RWPE1 (cell line): ENCODE results near the gene IPO11.

ENCODE experiments used
- CTCF ChIA-PET: fragments of 350-600 bp; sonication (Branson Sonifier 250); formaldehyde crosslinking; extraction: SDS; loops from one replicate; lab custom pipeline; 2021; lab: Yijun Ruan, JAX
- POLR2A ChIA-PET: fragments of 400-600 bp; formaldehyde crosslinking; extraction: SDS; loops from one replicate; lab custom pipeline; 2020; ENCODE audit warnings: antibody characterized with exemption; ENCODE audit not compliant: low non-redundant PET; lab: Yijun Ruan, JAX
- DNase-seq: peaks from one replicate; pipeline ENCODE4 v3.0.0; 2012; ENCODE audit warnings: low spot score
- H3K27ac ChIP-seq: fragments of 450-650 bp; 2 replicates; pipeline ENCODE4 v1.5.1; 2017
- CTCF ChIP-seq: fragments of 450-650 bp; conservative IDR thresholded peaks from 2 replicates; pipeline ENCODE4 v1.5.1; 2017; ENCODE audit warnings: low read depth, mild to moderate bottlenecking

Gene IPO11

GRCh38 chr5:62577488-62577887 is 164.9 kb downstream of the IPO11 start:
- no peak overlapping the region for H3K27ac ChIP-seq
- no peak for DNase-seq
- CTCF ChIA-PET, result no interaction called here
- POLR2A ChIA-PET, result no interaction called here
- TF ChIP-seq CTCF, result no peak

- no peak for DNase-seq
- POLR2A ChIA-PET, result no interaction called here
- TF ChIP-seq CTCF, result no peak
- CTCF ChIA-PET, result no interaction called here
- no peak within 1 kb of the TSS for H3K27ac ChIP-seq
Measured at GRCh38 chr5:62578540-62578939, 166.0 kb downstream of the IPO11 start, which contains the start of gene LRRC70. TSS of gene LRRC70 (plus strand) at chr5:62578819. CDS start at chr5:62579439, 620 bp downstream.

- H3K27ac ChIP-seq, result no peak overlapping the region
- no peak for DNase-seq
- ChIA-PET CTCF (no interaction called here), POLR2A (no interaction called here)
- TF ChIP-seq CTCF, result no peak
Measured at GRCh38 chr5:62579761-62580160, 167.2 kb downstream of the IPO11 start.

GRCh38 chr5:62581836-62582597 is 169.5 kb downstream of the IPO11 start:
- ChIA-PET POLR2A (no interaction called here), CTCF (interaction anchor here (1.1 kb wide), 1 partner anchor 14 kb away, joined by 3 read pairs; no protein-coding TSS in a partner anchor)
- DNase-seq, result no peak
- TF ChIP-seq CTCF, result no peak
- H3K27ac ChIP-seq, result no peak overlapping the region

- TF ChIP-seq CTCF, result no peak
- ChIA-PET CTCF (interaction anchor here (1.6 kb wide), 1 partner anchor 124 kb away, joined by 5 read pairs; no protein-coding TSS in a partner anchor), POLR2A (interaction anchor here (0.6 to 0.7 kb wide), 2 partner anchors 34 to 603 kb away, joined by 10 to 11 read pairs; no protein-coding TSS in a partner anchor)
- DNase-seq, result no peak
- no peak overlapping the region for H3K27ac ChIP-seq
Measured at GRCh38 chr5:62584391-62584790, 171.8 kb downstream of the IPO11 start.

GRCh38 chr5:62585306-62585705 is 172.7 kb downstream of the IPO11 start:
- no peak for DNase-seq
- ChIA-PET CTCF (interaction anchor here (1.6 kb wide), 1 partner anchor 125 kb away, joined by 5 read pairs; no protein-coding TSS in a partner anchor), POLR2A (no interaction called here)
- H3K27ac ChIP-seq, result no peak overlapping the region
- TF ChIP-seq CTCF, result no peak
